Glutamatergic neuron (in vitro differentiated cells): ENCODE results near the gene CAPN6. TPM values are rescaled to one million over a fixed set of nuclear protein-coding genes. Genes with fewer than 3 reads are reported as not detected.

Experiments used
- DNase-seq: peaks from one replicate; pipeline ENCODE4 v3.0.0; 2022
- H3K27ac Mint-ChIP-seq: one replicate; pipeline ENCODE4 v1.8.0; 2020; ENCODE audit warnings: mild to moderate bottlenecking, mixed read lengths, inconsistent platforms; ENCODE audit not compliant: unreplicated experiment
- H3K27me3 Mint-ChIP-seq: one replicate; pipeline ENCODE4 v1.8.0; 2020; ENCODE audit warnings: mild to moderate bottlenecking, moderate library complexity, mixed read lengths, inconsistent platforms; ENCODE audit not compliant: unreplicated experiment
- H3K36me3 Mint-ChIP-seq: one replicate; pipeline ENCODE4 v1.8.0; 2020; ENCODE audit warnings: mild to moderate bottlenecking, mixed read lengths, inconsistent platforms; ENCODE audit not compliant: unreplicated experiment
- H3K4me1 Mint-ChIP-seq: one replicate; pipeline ENCODE4 v1.8.0; 2020; ENCODE audit warnings: mild to moderate bottlenecking, low read depth, mixed read lengths, inconsistent platforms; ENCODE audit not compliant: unreplicated experiment
- H3K4me3 Mint-ChIP-seq: one replicate; pipeline ENCODE4 v1.8.0; 2020; ENCODE audit warnings: mild to moderate bottlenecking, mixed read lengths, inconsistent platforms; ENCODE audit not compliant: unreplicated experiment
- H3K9me3 Mint-ChIP-seq: one replicate; pipeline ENCODE4 v1.8.0; 2020; ENCODE audit warnings: mild to moderate bottlenecking, moderate library complexity, mixed read lengths, inconsistent platforms; ENCODE audit not compliant: unreplicated experiment
- total RNA-seq: library from RNA; stranded (reverse); fragmentation: NEBNext Ultra II Directional; extraction: Animal tissue kit (Norgen Biotek cat#: 25700); gene quantifications from one replicate; pipeline ENCODE4 v1.2.1, GENCODE V29; 2021; ENCODE audit not compliant: unreplicated experiment
- TF ChIP-seq, protein P1 (sequence below): fragments of 200-600 bp; sonication (generic); IDR thresholded peaks from one replicate; pipeline ENCODE4 v1.5.0; 2021; ENCODE audit not compliant: partially characterized antibody, unreplicated experiment

CAPN6 gene
- total RNA-seq, 1 donor from 2014 or later, result not detected

DNA sequence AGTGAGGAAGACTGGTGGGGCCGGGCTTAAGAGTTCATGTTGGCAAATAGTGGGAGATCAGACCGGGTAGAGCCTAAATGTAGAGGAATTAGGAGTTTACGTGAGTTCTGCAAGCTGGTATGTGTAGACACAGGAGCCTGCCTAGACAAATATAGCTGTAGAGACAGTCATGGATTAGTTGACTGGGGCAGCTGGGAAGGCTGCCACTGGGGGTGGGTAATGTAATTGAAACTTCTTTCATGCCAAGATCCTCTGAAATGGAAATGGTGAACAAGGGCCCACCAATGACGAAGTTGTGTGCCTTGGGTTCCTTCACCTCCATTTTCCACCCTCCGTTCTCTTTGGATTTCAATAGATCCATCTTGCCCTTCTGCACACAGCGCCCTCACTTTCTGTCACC, 11.9 kb upstream of the CAPN6 start:
- no peaks in the 10 kb centered on the region for H3K36me3 Mint-ChIP-seq
- H3K4me3 Mint-ChIP-seq, result no peak overlapping the region
- H3K27ac Mint-ChIP-seq, result no peak overlapping the region
- H3K9me3 Mint-ChIP-seq, result no peaks in the 10 kb centered on the region
- H3K27me3 Mint-ChIP-seq, result no peaks in the 10 kb centered on the region
- H3K4me1 Mint-ChIP-seq, result no peaks in the 10 kb centered on the region
- TF ChIP-seq, protein P1, sequence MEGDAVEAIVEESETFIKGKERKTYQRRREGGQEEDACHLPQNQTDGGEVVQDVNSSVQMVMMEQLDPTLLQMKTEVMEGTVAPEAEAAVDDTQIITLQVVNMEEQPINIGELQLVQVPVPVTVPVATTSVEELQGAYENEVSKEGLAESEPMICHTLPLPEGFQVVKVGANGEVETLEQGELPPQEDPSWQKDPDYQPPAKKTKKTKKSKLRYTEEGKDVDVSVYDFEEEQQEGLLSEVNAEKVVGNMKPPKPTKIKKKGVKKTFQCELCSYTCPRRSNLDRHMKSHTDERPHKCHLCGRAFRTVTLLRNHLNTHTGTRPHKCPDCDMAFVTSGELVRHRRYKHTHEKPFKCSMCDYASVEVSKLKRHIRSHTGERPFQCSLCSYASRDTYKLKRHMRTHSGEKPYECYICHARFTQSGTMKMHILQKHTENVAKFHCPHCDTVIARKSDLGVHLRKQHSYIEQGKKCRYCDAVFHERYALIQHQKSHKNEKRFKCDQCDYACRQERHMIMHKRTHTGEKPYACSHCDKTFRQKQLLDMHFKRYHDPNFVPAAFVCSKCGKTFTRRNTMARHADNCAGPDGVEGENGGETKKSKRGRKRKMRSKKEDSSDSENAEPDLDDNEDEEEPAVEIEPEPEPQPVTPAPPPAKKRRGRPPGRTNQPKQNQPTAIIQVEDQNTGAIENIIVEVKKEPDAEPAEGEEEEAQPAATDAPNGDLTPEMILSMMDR, result no peak
- no peak for DNase-seq

DNA sequence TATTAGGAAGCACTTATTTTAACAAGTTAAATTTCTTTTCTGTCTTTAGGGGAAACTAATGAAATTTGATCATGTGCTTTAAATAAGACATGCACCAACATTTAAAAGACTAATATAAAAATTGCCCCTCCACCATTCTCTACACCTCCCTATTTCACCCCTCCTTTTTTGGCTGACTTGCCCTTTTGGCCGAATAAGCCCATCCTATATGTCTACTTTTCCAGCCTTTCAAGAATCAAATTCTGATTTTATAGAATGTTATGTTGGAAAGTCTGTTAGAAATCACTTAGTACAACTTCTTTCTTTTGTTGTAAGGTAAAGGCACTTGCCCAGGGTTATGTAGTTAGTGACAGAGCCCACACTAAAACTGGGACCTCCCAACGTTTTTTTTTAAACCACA, 1.8 kb downstream of the CAPN6 start:
- no peaks in the 10 kb centered on the region for H3K36me3 Mint-ChIP-seq
- TF ChIP-seq, protein P1, result no peak
- H3K4me3 Mint-ChIP-seq, result no peak overlapping the region
- DNase-seq, result no peak
- no peak overlapping the region for H3K27ac Mint-ChIP-seq
- H3K9me3 Mint-ChIP-seq, result peaks cover 2% of the 10 kb centered on the region
- H3K4me1 Mint-ChIP-seq, result no peaks in the 10 kb centered on the region
- no peaks in the 10 kb centered on the region for H3K27me3 Mint-ChIP-seq

DNA sequence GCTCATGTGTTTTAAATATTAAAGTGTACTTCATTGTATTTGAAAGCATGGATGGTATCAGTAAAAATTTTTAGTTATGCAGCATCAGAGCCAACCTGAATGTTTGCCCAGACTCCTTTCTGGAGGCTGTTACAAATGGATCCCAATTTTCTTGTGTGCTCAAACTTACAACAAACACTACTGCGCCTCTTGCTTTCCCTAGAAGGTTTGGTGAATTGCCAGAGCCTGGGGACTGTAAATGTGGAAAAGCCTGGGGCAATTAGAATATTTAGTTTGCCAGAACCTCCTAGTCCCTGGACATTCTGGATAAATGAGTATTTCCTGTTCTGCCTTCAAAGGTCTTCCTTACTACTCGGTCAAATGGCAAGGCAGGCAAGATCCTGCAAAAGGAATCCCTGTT, 4.8 kb downstream of the CAPN6 start:
- DNase-seq, result no peak

DNA sequence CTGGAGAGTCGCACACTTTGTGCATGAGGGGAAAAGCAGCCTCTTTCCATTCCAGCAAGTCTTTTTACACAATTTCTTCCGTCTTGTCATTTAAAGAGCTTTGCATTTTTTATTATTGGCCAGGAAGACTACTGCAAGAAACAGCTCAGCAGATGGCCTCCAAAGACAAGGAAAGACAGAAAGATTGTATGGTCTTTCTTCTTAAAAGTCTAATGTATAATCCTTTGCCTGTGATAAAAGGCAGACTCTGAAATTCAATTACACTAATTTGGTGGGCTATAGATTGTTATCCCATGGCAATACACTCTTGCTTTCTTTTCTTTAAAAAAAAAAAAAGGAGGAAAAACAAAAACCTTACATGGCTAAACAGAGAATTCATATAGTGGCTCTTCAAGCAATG, 5.9 kb downstream of the CAPN6 start:
- H3K4me3 Mint-ChIP-seq, result no peak overlapping the region
- H3K27ac Mint-ChIP-seq, result no peak overlapping the region
- TF ChIP-seq, protein P1, result no peak
- H3K4me1 Mint-ChIP-seq, result no peaks in the 10 kb centered on the region
- peaks cover 1% of the 10 kb centered on the region for H3K9me3 Mint-ChIP-seq
- no peaks in the 10 kb centered on the region for H3K36me3 Mint-ChIP-seq
- DNase-seq, result no peak
- no peaks in the 10 kb centered on the region for H3K27me3 Mint-ChIP-seq

More for the DNA sequence above, 4.8 kb downstream of the CAPN6 start:
- Mint-ChIP-seq H3K36me3 (no peaks in the 10 kb centered on the region), H3K4me1 (no peaks in the 10 kb centered on the region), H3K27ac (no peak overlapping the region), H3K27me3 (no peaks in the 10 kb centered on the region), H3K9me3 (peaks cover 3% of the 10 kb centered on the region), H3K4me3 (no peak overlapping the region)
- TF ChIP-seq, protein P1, result no peak

DNA sequence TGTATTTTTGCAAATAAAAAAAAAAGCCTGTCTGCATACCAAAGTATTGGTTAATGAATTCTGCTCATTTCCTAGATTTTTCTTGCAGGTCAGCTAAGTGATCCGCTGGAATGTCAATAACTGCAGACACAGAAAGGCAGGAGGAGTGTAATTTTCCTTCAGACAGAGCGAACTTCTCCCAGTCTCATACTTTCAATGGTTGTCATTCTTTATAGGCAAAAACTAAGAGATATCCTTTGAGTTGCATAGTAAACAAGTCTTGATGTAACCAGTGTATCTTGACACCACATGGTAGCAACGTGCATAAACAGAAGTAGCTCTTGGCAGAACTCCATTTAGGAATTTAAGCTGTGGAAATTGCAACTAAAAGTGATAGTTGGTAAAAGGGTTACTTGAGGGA, 8.2 kb downstream of the CAPN6 start:
- H3K36me3 Mint-ChIP-seq, result no peaks in the 10 kb centered on the region
- H3K27ac Mint-ChIP-seq, result no peak overlapping the region
- H3K9me3 Mint-ChIP-seq, result peaks cover 1% of the 10 kb centered on the region
- TF ChIP-seq, protein P1, result no peak
- H3K4me1 Mint-ChIP-seq, result no peaks in the 10 kb centered on the region
- H3K27me3 Mint-ChIP-seq, result no peaks in the 10 kb centered on the region
- no peak for DNase-seq
- H3K4me3 Mint-ChIP-seq, result no peak overlapping the region
